ACHN (cell line): ENCODE measurements around the gene IGFN1.
A peak's percentile ranks its signal among the peaks of the same experiment; 100 is the strongest.
"Not testable (repeated sequence)": the region's sequence is repeated elsewhere in the genome, so short reads cannot be mapped to it uniquely, and the experiment has no call there.

Experiments used
- DNase-seq: peaks from one replicate; pipeline ENCODE4 v3.0.0-alpha.2; 2015
- in situ Hi-C: cut with HindIII; loops from 2 replicates; pipeline ENCODE4 v1.10.0; 2017; ENCODE audit warnings: low sequenced_read_pairs, low pct_ligation_motif_present, low pct_unique_long_range_greater_than_20kb

IGFN1 gene

GRCh38 chr1:201254625-201255478 is 64.2 kb downstream of the IGFN1 start:
- in situ Hi-C loops: no loop called here

GRCh38 chr1:201255479-201256362 is 65.1 kb downstream of the IGFN1 start:
- no peak for DNase-seq
- in situ Hi-C loops: no loop called here

More at GRCh38 chr1:201254625-201255478, 64.2 kb downstream of the IGFN1 start:
- DNase-seq: peak; percentile 54

- in situ Hi-C loops, DNase-seq: not testable (repeated sequence)
Observed at GRCh38 chr1:201258132-201258531, 67.5 kb downstream of the IGFN1 start.

GRCh38 chr1:201258763-201259230 is 68.2 kb downstream of the IGFN1 start:
- no peak for DNase-seq
- in situ Hi-C loops: no loop called here

- in situ Hi-C loops: no loop called here
- DNase-seq: no peak
Observed at GRCh38 chr1:201259476-201260235, 69.0 kb downstream of the IGFN1 start.

- in situ Hi-C loops: no loop called here
Observed at GRCh38 chr1:201260236-201260590, 69.6 kb downstream of the IGFN1 start.

GRCh38 chr1:201260648-201261311 is 70.2 kb downstream of the IGFN1 start:
- no peak for DNase-seq
- in situ Hi-C loops: no loop called here

More at GRCh38 chr1:201260236-201260590, 69.6 kb downstream of the IGFN1 start:
- DNase-seq: no peak

- DNase-seq: no peak
- in situ Hi-C loops: no loop called here
Observed at GRCh38 chr1:201261771-201262547, 71.3 kb downstream of the IGFN1 start.

- in situ Hi-C loops: no loop called here
- DNase-seq: no peak
Observed at GRCh38 chr1:201262963-201263608, 72.5 kb downstream of the IGFN1 start.

GRCh38 chr1:201264072-201264471 is 73.4 kb downstream of the IGFN1 start:
- in situ Hi-C loops: no loop called here
- no peak for DNase-seq

GRCh38 chr1:201264554-201264953 is 73.9 kb downstream of the IGFN1 start:
- DNase-seq: no peak
- in situ Hi-C loops: no loop called here

- DNase-seq: no peak
- in situ Hi-C loops: no loop called here
Observed at GRCh38 chr1:201265756-201266155, 75.1 kb downstream of the IGFN1 start.

- in situ Hi-C loops: no loop called here
- no peak for DNase-seq
Observed at GRCh38 chr1:201266276-201266675, 75.7 kb downstream of the IGFN1 start.

GRCh38 chr1:201266774-201267173 is 76.2 kb downstream of the IGFN1 start:
- DNase-seq: peak; percentile 90
- in situ Hi-C loops: no loop called here

GRCh38 chr1:201267481-201268229 is 77.0 kb downstream of the IGFN1 start:
- in situ Hi-C loops: no loop called here
- DNase-seq: peak; percentile 81

GRCh38 chr1:201268604-201269151 is 78.1 kb downstream of the IGFN1 start:
- in situ Hi-C loops: no loop called here
- peak; percentile 51 for DNase-seq
